ENCODE data around the gene PARPBP. TPM values are rescaled to one million over a fixed set of nuclear protein-coding genes. Genes with fewer than 3 reads are reported as not detected.
"Not testable (repeated sequence)": the region's sequence is repeated elsewhere in the genome, so short reads cannot be mapped to it uniquely, and the experiment has no call there.

Gene PARPBP
- total RNA-seq, result 30.6 and 31.9 TPM in 2 replicates
- long read RNA-seq, transcript PARPBP-201 (11 exons, 3,014 nt), result major isoform, 9 of 126 reads
- long read RNA-seq, partial matches to known transcripts, result 25 of 126 reads
- long read RNA-seq, other reads (novel, unspliced or antisense), result 86 of 126 reads

DNA sequence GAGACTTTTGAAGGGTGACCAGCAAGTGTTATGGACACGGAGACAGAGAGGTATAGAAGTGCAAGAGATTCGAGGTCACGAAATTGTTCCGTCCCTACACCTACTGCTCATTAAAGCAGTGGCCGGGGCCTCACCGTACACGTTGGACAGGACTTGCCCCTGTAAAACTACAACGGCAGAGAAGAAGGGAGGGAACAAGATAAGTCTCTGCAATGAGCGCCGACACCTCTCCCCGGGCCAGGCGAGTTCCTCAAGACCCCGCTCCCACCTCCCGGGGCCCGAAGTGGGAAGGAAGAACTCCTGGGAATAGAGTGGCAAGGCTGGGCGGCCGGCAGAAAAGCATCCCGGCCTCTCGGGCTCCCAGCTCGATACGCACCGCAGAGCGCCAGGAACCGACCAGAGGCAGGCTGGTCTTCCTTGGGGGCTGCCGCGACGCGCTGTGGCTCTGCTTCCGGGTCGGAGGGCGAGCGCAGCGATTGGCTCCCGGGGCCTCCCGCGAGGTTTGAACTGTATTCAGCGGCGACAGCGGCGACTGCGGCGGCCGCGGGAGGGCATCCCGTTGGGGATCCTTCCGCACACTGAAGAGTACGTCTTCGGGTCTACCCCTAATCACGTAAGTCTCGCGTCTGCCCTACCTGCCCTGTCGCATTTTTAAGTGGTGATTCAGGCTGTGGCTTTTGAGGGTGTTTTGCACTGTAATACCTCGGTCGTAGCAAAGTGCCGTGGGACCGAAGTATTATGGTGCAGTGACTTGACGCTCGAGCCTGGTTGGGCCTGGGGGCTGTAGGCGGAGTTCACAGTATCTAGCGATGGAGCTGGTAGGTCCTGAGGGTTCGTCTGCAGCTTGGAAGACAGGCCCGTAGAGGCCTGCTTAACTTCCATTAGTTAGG is at the start of gene PARPBP, which contains the start of gene NUP37:
Gene PARPBP (plus strand): TSS at position 510 of the 890 bp plus-strand sequence. CDS start 3,706 bp downstream, outside the sequence.
Gene NUP37 (minus strand): TSS at position 441 of the 890 bp plus-strand sequence. CDS start 1,596 bp downstream, outside the sequence.
- DNase-seq (ENCODE audit: low read depth, low spot score), result peak; percentile 83
- H3K9me3 Mint-ChIP-seq, result no peaks in the 10 kb centered on the region
- peak within 1 kb of the TSS; percentile 98 for H3K4me3 Mint-ChIP-seq
- H3K27me3 Mint-ChIP-seq (ENCODE audit: low read depth), result no peaks in the 10 kb centered on the region
- no peak for TF ChIP-seq CTCF (conservative IDR thresholded peaks at IDR 0.05)
- H3K36me3 Mint-ChIP-seq (ENCODE audit: low read depth), result peaks cover 3% of the 10 kb centered on the region
- H3K4me1 Mint-ChIP-seq, result peaks cover 25% of the 10 kb centered on the region
- H3K27ac Mint-ChIP-seq (ENCODE audit: unreplicated experiment), result peak within 1 kb of the TSS; percentile 97

DNA sequence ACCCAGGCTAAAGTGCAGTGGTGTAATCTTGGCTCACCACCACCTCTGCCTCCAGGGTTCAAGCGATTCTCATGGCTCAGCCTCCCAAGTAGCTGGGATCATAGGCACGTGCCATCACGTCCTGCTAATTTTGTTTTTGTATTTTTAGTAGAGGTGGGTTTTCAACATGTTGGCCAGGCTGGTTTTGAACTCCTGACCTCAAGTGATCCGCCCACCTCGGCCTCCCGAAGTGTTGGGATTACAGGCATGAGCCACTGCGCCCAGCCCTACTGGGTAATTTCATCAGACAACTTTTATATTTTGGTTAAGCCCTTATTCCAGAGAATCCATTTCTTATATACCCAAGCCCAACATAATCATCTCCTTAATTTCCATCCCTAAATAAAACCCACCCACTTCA is 47.9 kb upstream of the PARPBP start:
- H3K4me3 Mint-ChIP-seq; H3K4me1 Mint-ChIP-seq; H3K27me3 Mint-ChIP-seq (ENCODE audit: low read depth); H3K9me3 Mint-ChIP-seq; H3K36me3 Mint-ChIP-seq (ENCODE audit: low read depth); H3K27ac Mint-ChIP-seq (ENCODE audit: unreplicated experiment); DNase-seq (ENCODE audit: low read depth, low spot score): not testable (repeated sequence)

DNA sequence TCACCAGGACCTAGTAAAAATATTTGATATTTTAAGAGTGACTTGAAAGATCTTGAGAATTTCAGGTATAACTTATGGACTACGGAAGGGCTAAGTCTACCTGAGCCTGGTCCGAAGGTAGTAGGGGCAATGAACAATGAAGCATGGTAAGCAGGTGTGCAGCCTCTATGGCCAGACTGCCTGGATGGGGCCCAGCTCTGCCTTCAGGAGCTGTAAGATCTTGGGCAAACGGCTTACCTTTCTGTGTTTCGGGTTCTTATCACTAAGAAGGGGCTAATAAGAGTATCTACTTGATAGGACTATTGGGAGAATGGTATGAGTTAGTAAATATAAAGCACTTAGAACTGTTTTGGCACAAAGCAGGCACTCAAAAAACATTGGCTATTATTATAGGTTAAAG is 39.1 kb upstream of the PARPBP start:
- no peaks in the 10 kb centered on the region for H3K4me1 Mint-ChIP-seq
- no peak for TF ChIP-seq CTCF (conservative IDR thresholded peaks at IDR 0.05)
- peaks cover 9% of the 10 kb centered on the region for H3K36me3 Mint-ChIP-seq (ENCODE audit: low read depth)
- no peak overlapping the region for H3K27ac Mint-ChIP-seq (ENCODE audit: unreplicated experiment)
- no peaks in the 10 kb centered on the region for H3K9me3 Mint-ChIP-seq
- H3K4me3 Mint-ChIP-seq, result no peak overlapping the region
- DNase-seq (ENCODE audit: low read depth, low spot score), result no peak
- H3K27me3 Mint-ChIP-seq (ENCODE audit: low read depth), result no peaks in the 10 kb centered on the region

- not testable (repeated sequence) for DNase-seq (ENCODE audit: low read depth, low spot score); H3K9me3 Mint-ChIP-seq; H3K4me3 Mint-ChIP-seq; H3K27ac Mint-ChIP-seq (ENCODE audit: unreplicated experiment); H3K4me1 Mint-ChIP-seq; H3K27me3 Mint-ChIP-seq (ENCODE audit: low read depth)
- peaks cover 15% of the 10 kb centered on the region for H3K36me3 Mint-ChIP-seq (ENCODE audit: low read depth)
These were observed 30.7 kb upstream of the PARPBP start for GRCh38 chr12:102089228-102089835.

DNA sequence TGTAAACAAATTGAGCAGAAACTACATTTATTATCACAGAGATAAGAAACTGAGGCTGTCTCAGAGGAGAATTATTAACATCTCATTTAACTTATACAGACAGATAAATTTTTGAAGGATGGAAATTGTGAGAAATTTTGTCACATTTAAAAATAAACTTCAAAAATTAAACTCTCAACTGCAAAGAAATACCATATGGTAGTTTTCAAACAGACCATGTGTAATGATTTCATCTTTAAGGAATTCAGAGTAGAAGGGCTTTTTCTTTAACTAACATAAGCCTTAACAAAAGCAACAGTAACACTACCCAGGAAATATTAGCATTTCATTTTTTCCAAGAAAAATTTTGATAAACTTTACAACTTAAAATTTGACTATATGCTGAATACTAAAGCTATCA is 26.7 kb upstream of the PARPBP start:
- peaks cover 10% of the 10 kb centered on the region for H3K36me3 Mint-ChIP-seq (ENCODE audit: low read depth)
- peaks cover 5% of the 10 kb centered on the region for H3K9me3 Mint-ChIP-seq
- no peaks in the 10 kb centered on the region for H3K4me1 Mint-ChIP-seq
- no peaks in the 10 kb centered on the region for H3K27me3 Mint-ChIP-seq (ENCODE audit: low read depth)
- no peak for DNase-seq (ENCODE audit: low read depth, low spot score)
- no peak overlapping the region for H3K4me3 Mint-ChIP-seq
- no peak overlapping the region for H3K27ac Mint-ChIP-seq (ENCODE audit: unreplicated experiment)
- TF ChIP-seq CTCF (conservative IDR thresholded peaks at IDR 0.05), result no peak

DNA sequence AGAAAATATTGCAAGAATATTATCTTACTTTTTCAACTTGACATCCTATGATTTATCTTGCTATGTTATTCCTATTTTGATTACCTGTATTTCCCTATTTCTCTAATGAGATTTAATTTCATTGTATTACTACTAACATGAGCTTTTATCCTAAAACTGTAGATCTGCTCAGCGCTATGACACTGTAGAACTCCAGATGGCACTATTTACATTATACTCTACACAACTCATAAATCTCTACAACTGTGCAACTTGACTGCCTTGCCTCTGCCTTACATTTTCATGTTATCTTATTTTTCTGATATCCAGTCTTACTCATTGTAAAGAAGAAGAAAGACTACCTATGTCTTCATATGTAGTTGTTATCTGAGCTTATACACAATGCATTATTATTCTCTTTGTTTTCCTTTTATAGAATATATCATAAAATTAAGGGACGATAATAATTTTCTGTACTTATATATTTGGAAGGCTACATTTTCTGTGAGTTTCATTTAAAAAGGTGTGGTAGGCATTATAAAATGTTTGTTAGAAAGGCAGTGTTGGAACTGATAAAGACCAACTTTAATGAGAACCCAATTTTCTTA is 24.2 kb upstream of the PARPBP start:
- TF ChIP-seq CTCF (conservative IDR thresholded peaks at IDR 0.05), result peak; percentile 71
- Mint-ChIP-seq H3K27me3 (ENCODE audit: low read depth) (no peaks in the 10 kb centered on the region), H3K4me1 (no peaks in the 10 kb centered on the region), H3K9me3 (no peaks in the 10 kb centered on the region), H3K27ac (ENCODE audit: unreplicated experiment) (no peak overlapping the region), H3K36me3 (ENCODE audit: low read depth) (peaks cover 6% of the 10 kb centered on the region), H3K4me3 (no peak overlapping the region)
- no peak for DNase-seq (ENCODE audit: low read depth, low spot score)

Data from neural crest cell (in vitro differentiated cells).